RWPE1 (cell line): ENCODE data around the gene C9orf152.

Source experiments
- CTCF ChIA-PET: fragments of 350-600 bp; sonication (Branson Sonifier 250); formaldehyde crosslinking; extraction: SDS; loops from one replicate; lab custom pipeline; 2021; lab: Yijun Ruan, JAX
- POLR2A ChIA-PET: fragments of 400-600 bp; formaldehyde crosslinking; extraction: SDS; loops from one replicate; lab custom pipeline; 2020; ENCODE audit warnings: antibody characterized with exemption; ENCODE audit not compliant: low non-redundant PET; lab: Yijun Ruan, JAX
- DNase-seq: peaks from one replicate; pipeline ENCODE4 v3.0.0; 2012; ENCODE audit warnings: low spot score
- H3K27ac ChIP-seq: fragments of 450-650 bp; 2 replicates; pipeline ENCODE4 v1.5.1; 2017
- TF ChIP-seq, protein P1 (sequence below): fragments of 450-650 bp; conservative IDR thresholded peaks from 2 replicates; pipeline ENCODE4 v1.5.1; 2017; ENCODE audit warnings: low read depth, mild to moderate bottlenecking

The C9orf152 gene

DNA sequence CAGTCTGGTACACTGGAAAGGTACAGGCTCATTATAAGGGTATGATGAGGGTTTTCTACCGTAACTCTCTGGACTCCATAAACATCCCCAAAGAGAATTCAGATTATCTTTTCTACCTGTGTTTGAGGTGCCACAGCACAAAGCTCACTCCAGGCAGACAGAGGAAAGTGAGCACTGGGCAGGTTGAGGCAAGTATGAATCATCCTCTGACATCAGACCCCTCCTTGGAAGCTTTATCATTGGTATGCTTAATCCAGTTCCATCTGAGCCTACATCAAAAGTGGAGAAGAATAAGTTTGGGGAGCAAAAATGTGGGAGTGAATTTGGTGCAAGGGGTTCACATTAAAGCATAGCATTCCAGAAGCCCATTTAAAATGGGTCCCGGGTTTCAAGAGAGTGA is 21.7 kb downstream of the C9orf152 start:
- POLR2A ChIA-PET: no interaction called here
- TF ChIP-seq, protein P1, sequence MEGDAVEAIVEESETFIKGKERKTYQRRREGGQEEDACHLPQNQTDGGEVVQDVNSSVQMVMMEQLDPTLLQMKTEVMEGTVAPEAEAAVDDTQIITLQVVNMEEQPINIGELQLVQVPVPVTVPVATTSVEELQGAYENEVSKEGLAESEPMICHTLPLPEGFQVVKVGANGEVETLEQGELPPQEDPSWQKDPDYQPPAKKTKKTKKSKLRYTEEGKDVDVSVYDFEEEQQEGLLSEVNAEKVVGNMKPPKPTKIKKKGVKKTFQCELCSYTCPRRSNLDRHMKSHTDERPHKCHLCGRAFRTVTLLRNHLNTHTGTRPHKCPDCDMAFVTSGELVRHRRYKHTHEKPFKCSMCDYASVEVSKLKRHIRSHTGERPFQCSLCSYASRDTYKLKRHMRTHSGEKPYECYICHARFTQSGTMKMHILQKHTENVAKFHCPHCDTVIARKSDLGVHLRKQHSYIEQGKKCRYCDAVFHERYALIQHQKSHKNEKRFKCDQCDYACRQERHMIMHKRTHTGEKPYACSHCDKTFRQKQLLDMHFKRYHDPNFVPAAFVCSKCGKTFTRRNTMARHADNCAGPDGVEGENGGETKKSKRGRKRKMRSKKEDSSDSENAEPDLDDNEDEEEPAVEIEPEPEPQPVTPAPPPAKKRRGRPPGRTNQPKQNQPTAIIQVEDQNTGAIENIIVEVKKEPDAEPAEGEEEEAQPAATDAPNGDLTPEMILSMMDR: no peak
- CTCF ChIA-PET: interaction anchor here (0.6 to 1.7 kb wide), 4 partner anchors 9 to 437 kb away, joined by 3 to 6 read pairs (median 4); no protein-coding TSS in a partner anchor

DNA sequence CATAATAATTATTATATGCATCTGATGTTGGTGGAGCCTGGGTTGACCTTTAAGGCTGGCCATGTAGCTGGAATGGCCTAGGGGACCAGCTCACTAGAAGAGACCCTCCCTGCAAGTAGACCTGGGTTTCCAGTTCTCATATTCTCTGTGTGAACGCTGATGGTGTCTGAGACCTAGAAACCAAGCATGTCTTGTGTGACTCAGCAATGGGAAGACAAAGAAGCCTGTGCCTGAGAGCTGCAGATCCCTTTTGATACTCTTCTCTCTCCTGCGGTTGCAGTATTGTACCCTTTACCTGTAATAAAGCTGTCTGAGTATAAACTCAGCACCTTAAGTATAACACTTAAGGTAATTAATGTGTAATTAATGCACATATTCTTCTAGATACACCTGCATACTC is 22.2 kb downstream of the C9orf152 start:
- TF ChIP-seq, protein P1: no peak
- CTCF ChIA-PET: interaction anchor here (0.6 to 1.7 kb wide), 3 partner anchors 10 to 438 kb away, joined by 3 to 6 read pairs (median 4); no protein-coding TSS in a partner anchor
- no peak overlapping the region for H3K27ac ChIP-seq
- DNase-seq: no peak
- POLR2A ChIA-PET: no interaction called here

More for the DNA sequence above, 21.7 kb downstream of the C9orf152 start:
- H3K27ac ChIP-seq: no peak overlapping the region
- peak; percentile 88 for DNase-seq

DNA sequence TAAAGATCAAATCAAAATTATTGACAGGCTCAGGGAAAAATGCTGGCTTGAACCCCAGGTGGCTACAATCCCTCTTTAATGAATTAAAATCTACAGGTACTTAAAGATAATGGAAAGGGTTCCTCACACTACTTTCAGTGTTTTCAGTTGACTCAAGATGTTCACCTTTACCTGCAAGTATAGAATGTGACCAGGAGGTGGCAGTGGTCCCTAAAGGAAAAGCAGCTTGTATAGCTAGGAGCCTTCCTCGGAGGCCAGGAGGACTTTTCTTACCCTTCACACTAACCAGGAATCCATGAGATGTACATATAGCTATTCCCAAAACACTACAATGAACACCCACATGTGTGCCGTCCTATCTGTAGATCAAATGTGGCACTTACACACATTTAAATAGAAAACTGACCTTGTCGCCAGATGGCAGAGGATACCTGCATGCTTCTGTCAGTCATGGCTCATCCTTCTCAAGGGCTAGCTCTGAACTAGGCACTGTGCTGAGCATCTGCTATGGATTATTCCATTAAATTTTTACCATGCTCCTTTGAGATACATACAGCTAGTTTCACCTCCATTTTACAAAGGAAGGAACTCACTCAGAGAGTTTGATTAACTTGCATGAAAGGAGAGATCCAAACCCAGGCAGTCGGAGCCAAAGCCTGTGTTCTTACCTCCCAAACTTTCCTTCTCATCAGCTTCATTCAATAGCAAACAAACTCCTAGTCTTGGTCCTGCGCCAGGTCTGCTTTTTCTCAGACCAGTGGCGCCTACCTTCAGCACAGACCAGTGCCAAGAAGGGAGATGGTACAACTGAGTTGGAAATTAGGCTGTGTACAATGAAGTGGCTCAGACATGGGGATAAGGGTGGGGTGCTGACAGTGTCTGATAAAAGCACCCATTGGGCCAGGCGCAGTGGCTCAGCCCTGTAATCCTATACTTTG is 24.5 kb downstream of the C9orf152 start:
- TF ChIP-seq, protein P1: peak; percentile 86
- H3K27ac ChIP-seq: no peak overlapping the region
- ChIA-PET POLR2A (no interaction called here), CTCF (interaction anchor here (0.6 to 2.1 kb wide), 15 partner anchors 12 to 837 kb away, joined by 3 to 19 read pairs (median 3); no protein-coding TSS in a partner anchor)
- DNase-seq: peak; percentile 80

DNA sequence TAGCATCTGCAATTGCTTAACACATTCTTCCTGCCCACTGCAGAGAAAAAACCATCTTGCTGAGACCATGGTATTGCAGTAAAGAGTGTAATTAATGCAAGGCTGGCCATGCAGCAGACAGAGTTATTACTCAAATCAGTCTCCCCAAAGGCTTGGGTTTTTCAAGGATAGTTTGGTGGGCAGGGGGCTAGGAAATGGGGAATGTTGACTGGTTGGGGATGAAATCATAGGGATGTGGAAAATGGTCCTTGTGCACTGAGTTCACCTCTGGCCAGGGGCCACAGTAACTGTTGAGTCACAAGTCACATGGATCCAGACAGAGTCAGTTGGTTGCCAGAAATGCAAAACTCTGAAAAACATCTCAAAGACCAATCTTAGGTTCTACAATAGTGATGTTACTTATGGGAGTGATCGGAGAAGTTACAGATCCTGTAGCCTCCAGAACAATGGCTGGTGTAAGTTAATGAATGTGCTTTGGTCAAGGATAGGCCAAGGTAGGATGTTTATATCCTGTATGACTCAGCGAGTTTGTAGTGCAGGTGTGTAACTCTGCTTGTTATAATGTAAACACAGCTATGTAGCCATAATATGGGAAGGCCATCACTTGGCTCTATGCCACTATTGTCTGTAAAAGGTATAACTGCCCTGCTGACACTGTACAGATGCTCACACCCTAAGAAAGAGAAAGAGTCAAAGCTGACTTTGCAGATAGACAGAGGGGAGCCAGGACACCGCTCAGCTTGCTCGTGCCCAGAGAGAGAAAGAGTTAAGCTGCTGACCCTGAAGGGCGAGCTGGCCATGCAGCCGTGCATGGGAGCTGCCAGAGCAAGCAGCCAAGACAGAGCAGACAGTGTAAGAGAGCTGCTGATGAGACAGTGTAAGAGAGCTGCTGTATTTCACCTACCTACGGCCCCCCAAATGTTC is 27.2 kb downstream of the C9orf152 start:
- CTCF ChIA-PET: interaction anchor here (0.6 to 1.3 kb wide), 2 partner anchors 121 to 443 kb away, joined by 3 to 6 read pairs; no protein-coding TSS in a partner anchor
- POLR2A ChIA-PET: no interaction called here
- H3K27ac ChIP-seq: no peak overlapping the region
- TF ChIP-seq, protein P1: no peak
- peak; percentile 52 for DNase-seq

DNA sequence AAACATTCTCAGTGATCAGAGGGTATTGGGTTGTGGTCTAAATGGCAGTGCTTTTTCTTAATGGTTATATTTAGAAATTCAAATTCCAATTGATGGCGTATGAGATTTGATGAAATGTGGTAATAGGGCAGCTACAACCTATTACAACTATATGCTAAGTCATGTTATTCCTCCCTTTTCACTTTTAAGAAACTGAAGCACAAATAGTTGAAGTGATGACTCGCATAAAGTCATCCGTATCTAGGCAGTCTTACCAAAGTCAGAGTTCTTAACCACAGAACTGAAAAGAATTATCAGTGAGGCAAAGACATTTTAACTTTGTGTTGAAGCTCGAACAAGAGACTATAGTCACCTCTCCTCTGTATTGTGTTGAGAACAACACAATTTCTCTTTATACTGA is 28.2 kb downstream of the C9orf152 start:
- DNase-seq: peak; percentile 63
- H3K27ac ChIP-seq: no peak overlapping the region

More for the DNA sequence above, 28.2 kb downstream of the C9orf152 start:
- ChIA-PET POLR2A (no interaction called here), CTCF (interaction anchor here (1.2 to 1.3 kb wide), 2 partner anchors 37 to 443 kb away, joined by 3 to 4 read pairs; no protein-coding TSS in a partner anchor)
- TF ChIP-seq, protein P1: no peak
